RWPE1 (cell line): ENCODE measurements around the gene NAA16.

Source experiments
- CTCF ChIA-PET: fragments of 350-600 bp; sonication (Branson Sonifier 250); formaldehyde crosslinking; extraction: SDS; loops from one replicate; lab custom pipeline; 2021; lab: Yijun Ruan, JAX
- POLR2A ChIA-PET: fragments of 400-600 bp; formaldehyde crosslinking; extraction: SDS; loops from one replicate; lab custom pipeline; 2020; ENCODE audit warnings: antibody characterized with exemption; ENCODE audit not compliant: low non-redundant PET; lab: Yijun Ruan, JAX
- DNase-seq: peaks from one replicate; pipeline ENCODE4 v3.0.0; 2012; ENCODE audit warnings: low spot score
- H3K27ac ChIP-seq: fragments of 450-650 bp; 2 replicates; pipeline ENCODE4 v1.5.1; 2017
- TF ChIP-seq, protein P1 (sequence below): fragments of 450-650 bp; conservative IDR thresholded peaks from 2 replicates; pipeline ENCODE4 v1.5.1; 2017; ENCODE audit warnings: low read depth, mild to moderate bottlenecking

The NAA16 gene

DNA sequence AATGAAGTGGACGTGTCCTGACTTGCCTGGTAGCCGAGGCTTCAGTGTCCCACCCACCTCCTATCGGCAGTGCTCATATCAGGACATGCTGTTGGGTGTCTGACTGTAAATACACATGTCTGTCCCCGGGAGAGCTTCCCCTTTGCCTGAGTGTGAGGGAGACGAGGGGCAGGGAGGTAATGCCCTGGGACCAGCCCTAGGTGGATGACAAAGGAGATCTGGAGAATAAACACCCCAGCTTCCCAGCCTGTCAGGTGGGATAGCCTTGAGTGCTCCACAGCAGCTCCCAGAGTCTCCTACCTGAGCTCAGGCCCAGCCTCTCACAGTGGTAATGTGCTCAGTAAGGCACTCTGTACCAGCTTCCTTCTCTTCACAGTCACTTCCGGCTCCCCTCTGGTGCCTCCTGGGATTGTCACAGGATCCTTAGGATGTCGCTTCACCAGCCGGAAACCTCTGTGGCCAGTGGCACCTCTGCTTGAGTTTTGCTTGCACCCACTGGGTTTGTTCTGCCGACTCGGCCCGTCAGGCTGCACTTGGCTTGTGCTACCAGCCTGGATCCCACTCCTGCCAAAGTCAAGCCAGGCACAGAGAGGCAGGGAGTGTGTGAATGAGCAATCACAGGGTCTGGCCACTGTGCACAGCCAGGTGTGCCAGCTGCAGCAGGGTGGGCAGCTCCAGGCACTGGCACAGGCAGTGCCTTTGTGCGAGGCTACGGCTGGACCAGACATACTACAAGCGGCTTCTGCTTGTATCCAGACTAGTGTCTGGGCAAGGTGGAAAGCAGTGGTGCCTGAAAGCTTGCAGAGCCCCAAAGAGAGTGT, 91.8 kb downstream of the NAA16 start:
- ChIA-PET CTCF (interaction anchor here (0.6 to 1.1 kb wide), 2 partner anchors 10 to 528 kb away, joined by 3 to 4 read pairs; no protein-coding TSS in a partner anchor), POLR2A (no interaction called here)
- TF ChIP-seq, protein P1, sequence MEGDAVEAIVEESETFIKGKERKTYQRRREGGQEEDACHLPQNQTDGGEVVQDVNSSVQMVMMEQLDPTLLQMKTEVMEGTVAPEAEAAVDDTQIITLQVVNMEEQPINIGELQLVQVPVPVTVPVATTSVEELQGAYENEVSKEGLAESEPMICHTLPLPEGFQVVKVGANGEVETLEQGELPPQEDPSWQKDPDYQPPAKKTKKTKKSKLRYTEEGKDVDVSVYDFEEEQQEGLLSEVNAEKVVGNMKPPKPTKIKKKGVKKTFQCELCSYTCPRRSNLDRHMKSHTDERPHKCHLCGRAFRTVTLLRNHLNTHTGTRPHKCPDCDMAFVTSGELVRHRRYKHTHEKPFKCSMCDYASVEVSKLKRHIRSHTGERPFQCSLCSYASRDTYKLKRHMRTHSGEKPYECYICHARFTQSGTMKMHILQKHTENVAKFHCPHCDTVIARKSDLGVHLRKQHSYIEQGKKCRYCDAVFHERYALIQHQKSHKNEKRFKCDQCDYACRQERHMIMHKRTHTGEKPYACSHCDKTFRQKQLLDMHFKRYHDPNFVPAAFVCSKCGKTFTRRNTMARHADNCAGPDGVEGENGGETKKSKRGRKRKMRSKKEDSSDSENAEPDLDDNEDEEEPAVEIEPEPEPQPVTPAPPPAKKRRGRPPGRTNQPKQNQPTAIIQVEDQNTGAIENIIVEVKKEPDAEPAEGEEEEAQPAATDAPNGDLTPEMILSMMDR = no peak
- DNase-seq = no peak
- H3K27ac ChIP-seq = no peak overlapping the region

DNA sequence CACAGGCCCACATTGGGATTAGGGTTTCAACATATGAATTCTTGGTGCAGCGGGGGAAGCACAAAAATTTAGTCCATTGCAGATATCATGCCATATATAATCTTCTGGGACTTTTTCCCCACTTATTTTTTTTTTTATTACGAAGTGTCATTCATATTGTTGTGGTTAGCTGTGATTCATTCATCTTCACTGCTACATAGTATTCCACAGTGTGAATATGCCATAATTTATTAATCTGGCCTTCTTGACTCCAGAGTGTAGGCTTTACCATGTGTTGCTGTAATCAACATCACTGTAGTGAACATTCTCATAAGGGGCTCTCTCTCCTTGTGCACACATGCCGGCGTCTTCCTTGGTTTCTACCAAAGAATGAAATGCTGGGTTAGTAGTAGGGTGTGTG, 92.9 kb downstream of the NAA16 start:
- ChIA-PET CTCF (interaction anchor here (0.9 kb wide), 1 partner anchor 249 kb away, joined by 5 read pairs; no protein-coding TSS in a partner anchor), POLR2A (no interaction called here)
- no peak for DNase-seq
- H3K27ac ChIP-seq = no peak overlapping the region
- TF ChIP-seq, protein P1 = no peak

- H3K27ac ChIP-seq = no peak overlapping the region
- CTCF ChIA-PET = interaction anchor here (0.5 to 0.6 kb wide), 2 partner anchors 250 to 580 kb away, joined by 5 read pairs; no protein-coding TSS in a partner anchor
- DNase-seq = no peak
- TF ChIP-seq, protein P1 = no peak
- POLR2A ChIA-PET = no interaction called here
Measured at GRCh38 chr13:41405367-41405766, 94.3 kb downstream of the NAA16 start.

DNA sequence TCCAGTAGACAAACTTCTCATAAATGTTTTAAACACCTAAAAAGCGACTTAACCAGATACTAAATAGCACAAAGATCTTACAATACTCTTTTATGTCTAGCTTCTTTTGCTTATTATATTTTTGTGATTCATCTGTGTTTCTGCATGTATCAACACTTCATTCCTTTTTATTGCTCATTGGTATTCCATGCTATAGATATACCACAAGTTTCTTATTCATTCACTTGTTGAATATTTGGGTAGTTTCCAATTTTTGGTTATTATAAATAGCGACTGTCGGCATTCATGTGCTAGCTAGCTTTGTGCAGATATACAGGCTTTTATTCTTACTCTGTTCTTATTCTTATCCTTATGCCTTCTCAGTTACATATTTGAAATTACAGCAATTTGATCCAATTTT, 96.3 kb downstream of the NAA16 start:
- H3K27ac ChIP-seq = no peak overlapping the region
- CTCF ChIA-PET = no interaction called here
- POLR2A ChIA-PET = no interaction called here
- DNase-seq = no peak
- TF ChIP-seq, protein P1 = no peak

- DNase-seq = no peak
- no peak overlapping the region for H3K27ac ChIP-seq
- ChIA-PET CTCF (no interaction called here), POLR2A (no interaction called here)
- TF ChIP-seq, protein P1 = no peak
Measured at GRCh38 chr13:41408121-41408520, 97.1 kb downstream of the NAA16 start.

- ChIA-PET CTCF (no interaction called here), POLR2A (no interaction called here)
Measured at GRCh38 chr13:41408746-41409145, 97.7 kb downstream of the NAA16 start.

More at GRCh38 chr13:41408746-41409145, 97.7 kb downstream of the NAA16 start:
- H3K27ac ChIP-seq = no peak overlapping the region
- TF ChIP-seq, protein P1 = no peak
- no peak for DNase-seq
